Smooth muscle cell (in vitro differentiated cells): Measurements from ENCODE around the gene BRAT1. TPM values are rescaled to one million over a fixed set of nuclear protein-coding genes. Genes with fewer than 3 reads are reported as not detected.
A peak's percentile ranks its signal among the peaks of the same experiment; 100 is the strongest.
"Not testable (repeated sequence)": the region's sequence is repeated elsewhere in the genome, so short reads cannot be mapped to it uniquely, and the experiment has no call there.

Experiments used
- DNase-seq: peaks from one replicate; lab custom pipeline; 2025; ENCODE audit not compliant: unreplicated experiment; lab: John Stamatoyannopoulos, UW
- H2AFZ ChIP-seq: fragments of 200-600 bp; sonication (generic); 2 replicates; pipeline ENCODE4 v1.6.0; 2016; ENCODE audit warnings: antibody characterized with exemption, low read depth, mild to moderate bottlenecking
- H3F3A ChIP-seq: fragments of 200-600 bp; sonication (generic); 2 replicates; pipeline ENCODE4 v1.6.0; 2017; ENCODE audit warnings: antibody characterized with exemption, low read depth
- H3K27ac ChIP-seq: fragments of 200-600 bp; sonication (generic); 2 replicates; pipeline ENCODE4 v1.5.1; 2016; ENCODE audit warnings: low read depth, mild to moderate bottlenecking
- H3K27me3 ChIP-seq: fragments of 200-600 bp; sonication (generic); 2 replicates; pipeline ENCODE4 v1.6.1; 2016; ENCODE audit warnings: low read depth, mild to moderate bottlenecking
- H3K36me3 ChIP-seq: fragments of 200-600 bp; sonication (generic); 2 replicates; pipeline ENCODE4 v1.5.1; 2016; ENCODE audit warnings: low read depth
- H3K4me1 ChIP-seq: fragments of 200-600 bp; sonication (generic); 2 replicates; pipeline ENCODE4 v1.5.1; 2016; ENCODE audit warnings: low read depth
- H3K4me2 ChIP-seq: fragments of 200-600 bp; sonication (generic); 2 replicates; pipeline ENCODE4 v1.6.0; 2016; ENCODE audit warnings: mild to moderate bottlenecking
- H3K4me3 ChIP-seq: fragments of 200-600 bp; sonication (generic); 2 replicates; pipeline ENCODE4 v1.5.1; 2016; ENCODE audit warnings: mild to moderate bottlenecking
- H3K79me2 ChIP-seq: fragments of 200-600 bp; sonication (generic); 2 replicates; pipeline ENCODE4 v1.6.0; 2016; ENCODE audit warnings: low read depth, mild to moderate bottlenecking
- H3K9ac ChIP-seq: fragments of 200-600 bp; sonication (generic); 2 replicates; pipeline ENCODE4 v1.6.0; 2016; ENCODE audit warnings: low read depth
- H3K9me3 ChIP-seq: fragments of 200-600 bp; sonication (generic); replicated peaks from 2 replicates; pipeline ENCODE4 v1.5.1; 2016; ENCODE audit warnings: low read depth
- H4K20me1 ChIP-seq: fragments of 200-600 bp; sonication (generic); 2 replicates; pipeline ENCODE4 v1.6.0; 2016; ENCODE audit warnings: low read depth
- CTCF ChIP-seq: fragments of 200-600 bp; sonication (generic); IDR thresholded peaks from 2 replicates; pipeline ENCODE4 v1.5.1; 2017; ENCODE audit warnings: borderline replicate concordance, mild to moderate bottlenecking, antibody characterized with exemption; ENCODE audit not compliant: insufficient read depth, poor library complexity, severe bottlenecking
- WGBS: methylation state at CpG from one replicate; pipeline ENCODE4 v1.1.7; 2016; ENCODE audit warnings: low lambda C conversion rate; 5-methylcytosine and 5-hydroxymethylcytosine counted together
- polyA plus RNA-seq: library from polyadenylated mRNA; unstranded; fragments of >200 nt; fragmentation: Nextera tagmentation; extraction: Ambion mirVana; gene quantifications from 2 replicates; pipeline ENCODE4 v1.2.1, GENCODE V29; 2016
- total RNA-seq: library from RNA; depleted of rRNA; stranded (reverse); fragments of >200 nt; gene quantifications from 2 replicates; pipeline ENCODE4 v1.2.3, GENCODE V29; 2014

BRAT1 gene
- total and polyA plus RNA-seq, 2 experiments from 2014 or later = 11.2 to 32.4 TPM

GRCh38 chr7:2530994-2531795, 24.1 kb downstream of the BRAT1 start:
- Histone ChIP-seq H3K4me1 (peaks cover 24% of the 10 kb centered on the region), H4K20me1 (peaks cover 31% of the 10 kb centered on the region), H3K27ac (peak overlapping the region; percentile 87), H3K9ac (peak overlapping the region; percentile 34), H3F3A (peaks cover 25% of the 10 kb centered on the region)
- not testable (repeated sequence) for H3K36me3 ChIP-seq, H3K4me2 ChIP-seq, H3K79me2 ChIP-seq, H3K27me3 ChIP-seq, H3K4me3 ChIP-seq, H2AFZ ChIP-seq, DNase-seq, H3K9me3 ChIP-seq
- WGBS = 85% methylated on average over 24 of the region's 43 CpGs

GRCh38 chr7:2530071-2530987, 25.0 kb downstream of the BRAT1 start:
- no peak for DNase-seq
- TF ChIP-seq CTCF = no peak
- Histone ChIP-seq H3K4me2 (peak overlapping the region; percentile 74), H3K4me3 (no peak overlapping the region), H3K4me1 (peaks cover 26% of the 10 kb centered on the region), H3K79me2 (no peaks in the 10 kb centered on the region), H3K9ac (peak overlapping the region; percentile 43), H3K9me3 (no peaks in the 10 kb centered on the region), H3F3A (peaks cover 25% of the 10 kb centered on the region), H2AFZ (no peak overlapping the region), H4K20me1 (peaks cover 39% of the 10 kb centered on the region), H3K36me3 (no peaks in the 10 kb centered on the region), H3K27me3 (no peaks in the 10 kb centered on the region), H3K27ac (peak overlapping the region; percentile 87)
- WGBS = 80% methylated on average over 15 of the region's 16 CpGs

- no peaks in the 10 kb centered on the region for H3K9me3 ChIP-seq
- 40% methylated on average over 28 of the region's 30 CpGs for WGBS
- H3K36me3 ChIP-seq = no peaks in the 10 kb centered on the region
- H3K79me2 ChIP-seq = peaks cover 2% of the 10 kb centered on the region
- peaks cover 48% of the 10 kb centered on the region for H4K20me1 ChIP-seq
- no peaks in the 10 kb centered on the region for H3K27me3 ChIP-seq
- peaks cover 34% of the 10 kb centered on the region for H3K4me1 ChIP-seq
- no peak for TF ChIP-seq CTCF
- H3K4me3 ChIP-seq = no peak overlapping the region
- peak overlapping the region; percentile 87 for H3K27ac ChIP-seq
- H3K9ac ChIP-seq = peak overlapping the region; percentile 43
- no peak overlapping the region for H2AFZ ChIP-seq
- H3F3A ChIP-seq = peaks cover 25% of the 10 kb centered on the region
- no peak for DNase-seq
- H3K4me2 ChIP-seq = peak overlapping the region; percentile 74
These were observed 25.9 kb downstream of the BRAT1 start for GRCh38 chr7:2529161-2530070.
